HepG2 (cell line): ENCODE data around the gene NOTUM. TPM values are rescaled to one million over a fixed set of nuclear protein-coding genes. Genes with fewer than 3 reads are reported as not detected.

Source experiments
- ATAC-seq: fragments of 200-7000 bp; cut with Tn5 transposase; 3 replicates; pipeline ENCODE4 v1.9.1; 2020; ENCODE audit warnings: mild to moderate bottlenecking, moderate library complexity
- BruUV-seq: library from RNA; stranded (reverse); fragments of 400-500 nt; replicated peaks from 2 replicates; lab custom pipeline; 2021; lab: Mats Ljungman, UMichigan
- CTCF ChIA-PET: fragments of 300-600 bp; formaldehyde crosslinking; extraction: SDS; loops from one replicate; lab custom pipeline; 2021; ENCODE audit warnings: low total read pairs, inconsistent platforms, low intra/inter-chr PET ratio; lab: Yijun Ruan, JAX
- POLR2A ChIA-PET: fragments of 350-600 bp; sonication (Branson Sonifier 250); formaldehyde crosslinking; loops from one replicate; lab custom pipeline; 2020; ENCODE audit warnings: antibody characterized with exemption, inconsistent platforms; lab: Yijun Ruan, JAX
- DNase-seq: peaks from one replicate; pipeline ENCODE4 v3.0.0-alpha.2; 2015; ENCODE audit warnings: low spot score
- FAIRE-seq: peaks from 3 replicates; lab custom pipeline; 2011; peaks lifted over from hg19 to GRCh38; lab: Jason Lieb, UNC
- H2AFZ ChIP-seq: one replicate; pipeline ENCODE4 v1.6.1; 2011; ENCODE audit warnings: low read length, inconsistent platforms
- H3K27ac ChIP-seq: fragments of 300-600 bp; 3 replicates; pipeline ENCODE4 v1.8.0; 2011; ENCODE audit warnings: mixed run types, mild to moderate bottlenecking, mixed read lengths, low read length, inconsistent platforms; ENCODE audit not compliant: insufficient read depth; ENCODE audit errors: extremely low read length
- H3K27me3 ChIP-seq, 2 experiments: fragments of 200-600 bp in 1 of 2; 2 replicates in 1 of 2; 3 replicates in 1 of 2; pipeline versions ENCODE4 v1.6.0 to v1.8.0; 2011; ENCODE audit warnings: low read length in 2 of 2, mild to moderate bottlenecking in 2 of 2, moderate library complexity in 2 of 2, inconsistent platforms in 1 of 2; ENCODE audit not compliant: insufficient read depth in 2 of 2, control insufficient read depth in 1 of 2
- H3K36me3 ChIP-seq, 2 experiments: fragments of 200-600 bp in 1 of 2; replicated peaks in 1 of 2; 2 replicates in 1 of 2; 3 replicates in 1 of 2; pipeline versions ENCODE4 v1.5.1 to v1.8.0; 2011; ENCODE audit warnings: low read length in 2 of 2, inconsistent platforms in 1 of 2; ENCODE audit not compliant: insufficient read depth in 2 of 2, control insufficient read depth in 1 of 2
- H3K4me1 ChIP-seq: 2 replicates; pipeline ENCODE4 v1.5.1; 2012; ENCODE audit warnings: low read length, inconsistent platforms; ENCODE audit not compliant: insufficient read depth
- H3K4me2 ChIP-seq: 2 replicates; pipeline ENCODE4 v1.6.0; 2011; ENCODE audit warnings: low read depth, low read length, inconsistent platforms
- H3K4me3 ChIP-seq, 3 experiments: fragments of 200-600 bp in 1 of 3; sonication (generic), shearing (Covaris generic) in 1 of 3; replicated peaks in 1 of 3; 2 replicates each; pipeline ENCODE4 v1.5.1; 2011 to 2016; ENCODE audit warnings: low read length in 3 of 3, inconsistent platforms in 2 of 3, low read depth in 2 of 3, mild to moderate bottlenecking in 2 of 3, control low read depth in 1 of 3, mixed read lengths in 1 of 3; ENCODE audit not compliant: insufficient read depth in 1 of 3
- H3K79me2 ChIP-seq: one replicate; pipeline ENCODE4 v1.6.1; 2011; ENCODE audit warnings: low read length, inconsistent platforms; ENCODE audit not compliant: insufficient read depth
- H3K9ac ChIP-seq: 2 replicates; pipeline ENCODE4 v1.6.0; 2011; ENCODE audit warnings: mild to moderate bottlenecking, low read depth, low read length, inconsistent platforms; ENCODE audit not compliant: insufficient read depth
- H3K9me3 ChIP-seq: 2 replicates; pipeline ENCODE4 v1.5.1; 2012; ENCODE audit warnings: mild to moderate bottlenecking, low read length
- H4K20me1 ChIP-seq: 2 replicates; pipeline ENCODE4 v1.6.0; 2011; ENCODE audit warnings: inconsistent platforms, mild to moderate bottlenecking, low read length, moderate library complexity; ENCODE audit not compliant: insufficient read depth
- AGO2 ChIP-seq: fragments of 200-400 bp; formaldehyde crosslinking; optimal IDR thresholded peaks from 2 replicates; pipeline ENCODE3; 2017; ENCODE audit warnings: mild to moderate bottlenecking, low read depth, low read length, moderate library complexity
- FIP1L1 ChIP-seq: fragments of 200-400 bp; formaldehyde crosslinking; IDR thresholded peaks from 2 replicates; pipeline ENCODE4 v1.6.1; 2018; ENCODE audit warnings: low read depth, mild to moderate bottlenecking, low read length, moderate library complexity, borderline replicate concordance; ENCODE audit not compliant: insufficient read depth
- KDM2A ChIP-seq: sonication (generic); formaldehyde crosslinking; IDR thresholded peaks from 2 replicates; pipeline ENCODE4 v1.4.0; 2020; ENCODE audit warnings: low read depth, missing genetic modification reagents, borderline replicate concordance
- NONO ChIP-seq, 2 experiments: fragments of 450-650 bp in 1 of 2; sonication (generic) in 1 of 2; formaldehyde crosslinking in 1 of 2; IDR thresholded peaks in 1 of 2; conservative IDR thresholded peaks in 1 of 2; 2 replicates each; pipeline versions ENCODE4 v1.6.1 to v1.8.0; 2017 to 2022; ENCODE audit warnings: mild to moderate bottlenecking in 1 of 2, missing genetic modification reagents in 1 of 2, moderate library complexity in 1 of 2
- RBM39 ChIP-seq: fragments of 200-400 bp; formaldehyde crosslinking; IDR thresholded peaks from one replicate; pipeline ENCODE4 v1.6.1; 2018; ENCODE audit warnings: antibody characterized with exemption, mild to moderate bottlenecking, low read depth, low read length; ENCODE audit not compliant: poor library complexity, severe bottlenecking
- RELA ChIP-seq: sonication (generic); formaldehyde crosslinking; IDR thresholded peaks from 2 replicates; pipeline ENCODE4 v1.4.0; 2020; ENCODE audit warnings: missing genetic modification reagents
- ZC3H13 ChIP-seq: sonication (generic); formaldehyde crosslinking; IDR thresholded peaks from 2 replicates; pipeline ENCODE4 v1.8.1; 2023; ENCODE audit warnings: mild to moderate bottlenecking, missing genetic modification reagents, moderate library complexity
- ZNF121 ChIP-seq: sonication (generic); formaldehyde crosslinking; IDR thresholded peaks from 2 replicates; pipeline ENCODE4 v1.5.0; 2020; ENCODE audit warnings: mild to moderate bottlenecking, missing genetic modification reagents
- ZNF30 ChIP-seq: sonication (generic); formaldehyde crosslinking; IDR thresholded peaks from 2 replicates; pipeline ENCODE4 v1.5.0; 2020; ENCODE audit warnings: mild to moderate bottlenecking, missing genetic modification reagents
- ZNF326 ChIP-seq: sonication (generic); formaldehyde crosslinking; IDR thresholded peaks from 2 replicates; pipeline ENCODE4 v1.4.0; 2020; ENCODE audit warnings: missing genetic modification reagents, borderline replicate concordance
- ZNF407 ChIP-seq: sonication (generic); formaldehyde crosslinking; IDR thresholded peaks from one replicate; pipeline ENCODE4 v1.5.1; 2020; ENCODE audit warnings: mild to moderate bottlenecking, missing genetic modification reagents; ENCODE audit errors: not compliant biosample characterization
- ZNF605 ChIP-seq: sonication (generic); formaldehyde crosslinking; IDR thresholded peaks from 2 replicates; pipeline ENCODE4 v1.8.0; 2022; ENCODE audit warnings: mild to moderate bottlenecking, missing genetic modification reagents
- ZNF616 ChIP-seq: sonication (generic); formaldehyde crosslinking; IDR thresholded peaks from 2 replicates; pipeline ENCODE4 v1.5.0; 2020; ENCODE audit warnings: low read depth, mild to moderate bottlenecking, missing genetic modification reagents
- ZNF773 ChIP-seq: sonication (generic); formaldehyde crosslinking; IDR thresholded peaks from 2 replicates; pipeline ENCODE4 v1.4.0; 2020; ENCODE audit warnings: missing genetic modification reagents, borderline replicate concordance
- WGBS: methylation state at CpG from one replicate; pipeline ENCODE4 v1.1.6; 2017; ENCODE audit warnings: low lambda C conversion rate; 5-methylcytosine and 5-hydroxymethylcytosine counted together
- in situ Hi-C: cut with HindIII; loops from 2 replicates; pipeline ENCODE4 v1.10.0; 2017; ENCODE audit warnings: low pct_unique_long_range_greater_than_20kb; ENCODE audit not compliant: extremely low pct_ligation_motif_present
- intact Hi-C: fragments of 100-400 bp; cut with micrococcal nuclease; formaldehyde crosslinking; loops from one replicate; pipeline ENCODE4 v1.10.0; 2022; ENCODE audit not compliant: unreplicated experiment
- polyA plus RNA-seq, 8 experiments: library from polyadenylated mRNA; depleted of rRNA in 3 of 8; stranded (reverse) in 7 of 8; unstranded in 1 of 8; fragments of >200 nt; fragmentation: Illumina TruSeq in 4 of 8; extraction: Trizol in 4 of 8; gene quantifications; 2 replicates each; pipeline versions ENCODE4 v1.2.1 to v1.2.3, GENCODE V29; 2011 to 2016; ENCODE audit warnings: low read depth in 4 of 8, missing spikeins in 1 of 8, mixed read lengths in 1 of 8; ENCODE audit not compliant: insufficient read depth in 1 of 8
- total RNA-seq, 5 experiments: library from RNA; depleted of rRNA; stranded (reverse); fragments of >200 nt; fragmentation: Illumina TruSeq; extraction: Trizol; gene quantifications; 2 replicates each; pipeline ENCODE4 v1.2.3, GENCODE V29; 2016; ENCODE audit warnings: low read depth in 1 of 5

The NOTUM gene
- total and polyA plus RNA-seq, 2 of the 13 experiments (the other 11 are each of a cell fraction or from before 2014, with no cell fraction given) = 150 to 160 TPM

- ChIA-PET POLR2A (interaction anchor here (1.4 to 16.1 kb wide), 8 partner anchors 11 to 138 kb away, joined by 3 to 470 read pairs (median 44); partner anchors contain the start of genes CENPX, LRRC45 and NOTUM), CTCF (interaction anchor here (1.6 kb wide), 1 partner anchor 45 kb away, joined by 14 read pairs; no protein-coding TSS in a partner anchor)
- Histone ChIP-seq H3K27ac (peak overlapping the region; percentile 95), H3K79me2 (peaks cover 52% of the 10 kb centered on the region), H2AFZ (no peak overlapping the region), H4K20me1 (no peaks in the 10 kb centered on the region), H3K4me3 (no peak overlapping the region), H3K4me1 (peaks cover 74% of the 10 kb centered on the region), H3K9me3 (no peaks in the 10 kb centered on the region), H3K36me3 (peaks cover 24 to 39% of the 10 kb centered on the region in 2 experiments), H3K9ac (peak overlapping the region; percentile 50; the same call in 1 of the 2 replicates), H3K27me3 (no peaks in the 10 kb centered on the region), H3K4me2 (peak overlapping the region; percentile 6; the same call in 1 of the 2 replicates)
- in situ Hi-C loops = no loop called here
- ATAC-seq (no peak), FAIRE-seq (no peak), DNase-seq (no peak)
- BruUV-seq = no TSS peak
- intact Hi-C loops = no loop called here
- WGBS = 90% methylated on average over 29 of the region's 41 CpGs
- TF ChIP-seq ZNF616 (CRISPR knock-in tag) (no peak), ZNF326 (CRISPR knock-in tag) (0 out of 2 replicates have a peak, but pooled peaks have one; percentile 45), ZNF407 (CRISPR knock-in tag) (peak; percentile 6), ZC3H13 (peak; percentile 19; the same call in 1 of the 2 replicates), ZNF605 (CRISPR knock-in tag) (no peak), FIP1L1 (peak; percentile 23; the same call in 1 of the 2 replicates), RELA (CRISPR knock-in tag) (no peak), KDM2A (CRISPR knock-in tag) (peak; percentile 12; the same call in 1 of the 2 replicates), ZNF773 (no peak), ZNF30 (CRISPR knock-in tag) (no peak), RBM39 (peak; percentile 24), AGO2 (peak; percentile 97), ZNF121 (CRISPR knock-in tag) (no peak), NONO (IDR thresholded peaks at IDR 0.05) (no peak), NONO (CRISPR knock-in tag; conservative IDR thresholded peaks at IDR 0.05) (peak; percentile 10; the same call in 1 of the 2 replicates)
Measured at GRCh38 chr17:82004517-82005455, 43.8 kb upstream of the NOTUM start.
